SK-N-SH (cell line): ENCODE measurements around the gene HEMGN. TPM values are rescaled to one million over a fixed set of nuclear protein-coding genes. Genes with fewer than 3 reads are reported as not detected.

Experiments
- CTCF ChIA-PET: fragments of 300-600, 350-600 bp; formaldehyde crosslinking; extraction: SDS; loops from one replicate; lab custom pipeline; 2021; lab: Yijun Ruan, JAX
- POLR2A ChIA-PET: fragments of 350-600 bp; sonication (Branson Sonifier 250); formaldehyde crosslinking; extraction: SDS; loops from one replicate; lab custom pipeline; 2020; ENCODE audit warnings: antibody characterized with exemption, inconsistent platforms; lab: Yijun Ruan, JAX
- DNase-seq: peaks from one replicate; pipeline ENCODE4 v3.0.0; 2012
- H2AFZ ChIP-seq: fragments of 200-600 bp; sonication (generic); 2 replicates; pipeline ENCODE4 v1.8.1; 2016; ENCODE audit warnings: antibody characterized with exemption, mild to moderate bottlenecking, low read depth
- H3F3A ChIP-seq: fragments of 200-600 bp; sonication (generic); replicated peaks from 2 replicates; pipeline ENCODE3; 2016; ENCODE audit warnings: antibody characterized with exemption, mild to moderate bottlenecking; ENCODE audit not compliant: insufficient read depth
- H3K27ac ChIP-seq, 2 experiments: fragments of 200-500 bp in 1 of 2; fragments of 200-600 bp in 1 of 2; sonication (Bioruptor generic) in 1 of 2; sonication (generic), shearing (Covaris generic) in 1 of 2; 2 replicates each; pipeline versions ENCODE4 v1.5.1 to v1.6.1; 2014 to 2016; ENCODE audit warnings: low read depth in 2 of 2, inconsistent platforms in 1 of 2, low read length in 1 of 2, mild to moderate bottlenecking in 1 of 2, mixed read lengths in 1 of 2
- H3K27me3 ChIP-seq: fragments of 200-600 bp; sonication (generic), shearing (Covaris generic); 2 replicates; pipeline ENCODE4 v1.6.1; 2016; ENCODE audit warnings: mixed run types; ENCODE audit not compliant: insufficient read depth
- H3K36me3 ChIP-seq, 2 experiments: fragments of 200-500 bp in 1 of 2; fragments of 200-600 bp in 1 of 2; sonication (Bioruptor generic) in 1 of 2; sonication (generic) in 1 of 2; replicated peaks in 1 of 2; 2 replicates each; pipeline versions ENCODE3 to v1.5.1; 2014 to 2016; ENCODE audit warnings: low read length in 1 of 2, mild to moderate bottlenecking in 1 of 2; ENCODE audit not compliant: insufficient read depth in 2 of 2, control insufficient read depth in 1 of 2
- H3K4me1 ChIP-seq, 2 experiments: fragments of 200-500 bp in 1 of 2; fragments of 200-600 bp in 1 of 2; sonication (Bioruptor generic) in 1 of 2; sonication (generic), shearing (Covaris generic) in 1 of 2; 2 replicates each; pipeline versions ENCODE4 v1.5.1 to v1.6.1; 2014 to 2016; ENCODE audit warnings: low read depth in 1 of 2, low read length in 1 of 2, mixed run types in 1 of 2; ENCODE audit not compliant: insufficient read depth in 2 of 2, control insufficient read depth in 1 of 2
- H3K4me2 ChIP-seq: fragments of 200-600 bp; sonication (generic), shearing (Covaris generic); 2 replicates; pipeline ENCODE4 v1.6.1; 2017; ENCODE audit warnings: mixed run types
- H3K4me3 ChIP-seq, 2 experiments: fragments of 200-500 bp in 1 of 2; fragments of 200-600 bp in 1 of 2; sonication (Bioruptor generic) in 1 of 2; sonication (generic), shearing (Covaris generic) in 1 of 2; 2 replicates each; pipeline versions ENCODE4 v1.5.1 to v1.8.1; 2014 to 2016; ENCODE audit warnings: low read depth in 2 of 2, inconsistent platforms in 1 of 2, low read length in 1 of 2, mild to moderate bottlenecking in 1 of 2, mixed read lengths in 1 of 2, moderate library complexity in 1 of 2
- H3K79me2 ChIP-seq: fragments of 200-600 bp; sonication (generic); 2 replicates; pipeline ENCODE4 v1.8.1; 2017; ENCODE audit warnings: mild to moderate bottlenecking; ENCODE audit not compliant: insufficient read depth
- H3K9ac ChIP-seq: fragments of 200-600 bp; sonication (generic); 2 replicates; pipeline ENCODE4 v1.6.1; 2017; ENCODE audit warnings: mixed run types
- H3K9me2 ChIP-seq: fragments of 200-600 bp; sonication (generic); 2 replicates; pipeline ENCODE4 v1.6.1; 2017; ENCODE audit warnings: mixed run types
- H3K9me3 ChIP-seq: fragments of 200-600 bp; sonication (generic); 2 replicates; pipeline ENCODE4 v1.6.1; 2017; ENCODE audit warnings: mixed run types, mild to moderate bottlenecking, moderate library complexity
- H4K20me1 ChIP-seq: fragments of 200-600 bp; sonication (generic); 2 replicates; pipeline ENCODE4 v1.6.1; 2017; ENCODE audit warnings: mild to moderate bottlenecking, mixed run types; ENCODE audit not compliant: insufficient read depth
- CHD2 ChIP-seq: fragments of 150-350 bp; IDR thresholded peaks from 2 replicates; pipeline ENCODE4 v1.6.1; 2018; ENCODE audit warnings: low read length; ENCODE audit not compliant: partially characterized antibody
- ELF1 ChIP-seq: IDR thresholded peaks from 2 replicates; pipeline ENCODE4 v1.4.0; 2012
- FOSL2 ChIP-seq: IDR thresholded peaks from 2 replicates; pipeline ENCODE4 v1.4.0; 2012; ENCODE audit warnings: low read depth, mild to moderate bottlenecking, moderate library complexity, borderline replicate concordance
- FOXM1 ChIP-seq: IDR thresholded peaks from 2 replicates; pipeline ENCODE4 v1.4.0; 2012; ENCODE audit warnings: low read depth, mild to moderate bottlenecking
- GABPA ChIP-seq: IDR thresholded peaks from 2 replicates; pipeline ENCODE4 v1.4.0; 2012; ENCODE audit warnings: low read depth, mild to moderate bottlenecking
- GATA2 ChIP-seq: sonication (generic); formaldehyde crosslinking; IDR thresholded peaks from 2 replicates; pipeline ENCODE4 v1.5.0; 2020; ENCODE audit warnings: mild to moderate bottlenecking, missing genetic modification reagents
- IRF3 ChIP-seq: fragments of 150-350 bp; IDR thresholded peaks from 2 replicates; pipeline ENCODE4 v1.6.1; 2016; ENCODE audit warnings: mild to moderate bottlenecking, low read depth, low read length
- JUND ChIP-seq: IDR thresholded peaks from 2 replicates; pipeline ENCODE4 v1.4.0; 2012
- NFIC ChIP-seq: IDR thresholded peaks from 2 replicates; pipeline ENCODE4 v1.4.0; 2012; ENCODE audit warnings: borderline replicate concordance
- PBX3 ChIP-seq: IDR thresholded peaks from 2 replicates; pipeline ENCODE4; 2012
- RCOR1 ChIP-seq: fragments of 150-350 bp; IDR thresholded peaks from 2 replicates; pipeline ENCODE4 v1.6.1; 2017; ENCODE audit warnings: antibody characterized with exemption, low read length
- REST ChIP-seq: IDR thresholded peaks from 2 replicates; pipeline ENCODE4 v1.6.1; 2012; ENCODE audit warnings: mild to moderate bottlenecking, low read depth, low read length, moderate library complexity
- RXRA ChIP-seq: IDR thresholded peaks from 2 replicates; pipeline ENCODE4 v1.4.0; 2012; ENCODE audit warnings: low read depth, mild to moderate bottlenecking, borderline replicate concordance
- SIN3A ChIP-seq: IDR thresholded peaks from 2 replicates; pipeline ENCODE4 v1.6.1; 2012; ENCODE audit warnings: low read depth, mild to moderate bottlenecking, low read length, moderate library complexity, borderline replicate concordance
- SMC3 ChIP-seq: IDR thresholded peaks from 2 replicates; pipeline ENCODE4 v1.6.1; 2012; ENCODE audit warnings: low read depth, low read length, improper control_type of control experiment
- TAF1 ChIP-seq: IDR thresholded peaks from 2 replicates; pipeline ENCODE4 v1.6.1; 2012; ENCODE audit warnings: low read depth, mild to moderate bottlenecking, low read length, moderate library complexity, borderline replicate concordance
- TCF12 ChIP-seq: IDR thresholded peaks from 2 replicates; pipeline ENCODE4 v1.4.0; 2012
- TEAD4 ChIP-seq: IDR thresholded peaks from 2 replicates; pipeline ENCODE4 v1.4.0; 2012; ENCODE audit warnings: mild to moderate bottlenecking, borderline replicate concordance; ENCODE audit not compliant: insufficient read depth
- USF1 ChIP-seq: IDR thresholded peaks from 2 replicates; pipeline ENCODE4 v1.4.0; 2012; ENCODE audit warnings: low read depth, borderline replicate concordance
- WGBS: methylation state at CpG from one replicate; pipeline ENCODE4 v1.1.6; 2017; ENCODE audit warnings: low lambda C conversion rate; 5-methylcytosine and 5-hydroxymethylcytosine counted together
- polyA plus RNA-seq, 3 experiments: library from polyadenylated mRNA; depleted of rRNA; stranded (reverse); fragments of >200 nt; gene quantifications; 2 replicates each; pipeline ENCODE4 v1.2.3, GENCODE V29; 2012
- TF ChIP-seq, protein P1 (sequence below): fragments of 150-350 bp; IDR thresholded peaks from 2 replicates; pipeline ENCODE4 v1.6.1; 2017; ENCODE audit warnings: antibody characterized with exemption, low read length, low read depth, borderline replicate concordance

Gene HEMGN
- polyA plus RNA-seq, 1 of the 3 experiments (the other 2 are of a cell fraction): not detected

DNA sequence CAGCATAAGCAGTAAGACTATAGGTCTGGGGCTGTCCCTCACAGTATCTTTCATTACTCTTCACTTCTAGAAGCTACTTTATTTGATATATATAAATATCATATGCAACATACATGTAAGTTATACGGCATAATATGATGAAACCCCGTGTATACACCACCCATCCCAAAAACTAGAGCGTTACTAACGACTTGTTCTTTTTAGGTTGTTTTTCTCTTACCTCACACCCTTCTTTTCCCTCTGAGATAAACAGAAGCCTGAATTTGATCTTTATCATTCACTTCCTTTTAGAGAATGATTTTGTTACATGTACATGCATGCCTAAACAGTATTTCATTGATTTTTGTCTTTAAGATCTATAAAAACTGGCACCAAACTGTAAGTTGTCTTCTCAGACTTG lies 19.4 kb downstream of the HEMGN start:
- Histone ChIP-seq H3K9me2 (no peaks in the 10 kb centered on the region), H3K4me3 (no peak overlapping the region), H2AFZ (no peak overlapping the region), H3K4me1 (peaks cover 0 to 3% of the 10 kb centered on the region in 2 experiments; a peak in 3 of 4 replicates), H4K20me1 (no peaks in the 10 kb centered on the region), H3K9ac (no peak overlapping the region), H3K79me2 (peaks cover 7% of the 10 kb centered on the region), H3F3A (peaks cover 15% of the 10 kb centered on the region)
- DNase-seq: no peak
- CTCF ChIA-PET: interaction anchor here (0.6 to 5.6 kb wide), 3 partner anchors 17 to 189 kb away, joined by 3 to 35 read pairs (median 11); no protein-coding TSS in a partner anchor
- 82% methylated on average over 4 of the region's 4 CpGs for WGBS
- TF ChIP-seq TAF1 (no peak), JUND (no peak), NFIC (no peak), PBX3 (no peak), RXRA (no peak), USF1 (no peak), GATA2 (no peak), SMC3 (no peak), FOSL2 (no peak), TCF12 (no peak), ELF1 (no peak), CHD2 (no peak)
- TF ChIP-seq, all 33 proteins: peak for 0
- POLR2A ChIA-PET: no interaction called here
- H3K9me3 ChIP-seq: no peaks in the 10 kb centered on the region
- H3K27me3 ChIP-seq: no peaks in the 10 kb centered on the region
- H3K4me2 ChIP-seq: no peak overlapping the region
- H3K36me3 ChIP-seq: peaks cover 6 to 17% of the 10 kb centered on the region in 2 experiments
- H3K27ac ChIP-seq: no peak overlapping the region

- no peaks in the 10 kb centered on the region for H3K9me2 ChIP-seq
- no peak overlapping the region for H3K9ac ChIP-seq
- H3K27ac ChIP-seq: no peak overlapping the region
- no peaks in the 10 kb centered on the region for H3K9me3 ChIP-seq
- TF ChIP-seq SIN3A (no peak), TEAD4 (no peak), FOXM1 (no peak), RCOR1 (no peak), NFIC (no peak), GATA2 (no peak), IRF3 (no peak), REST (no peak), CHD2 (no peak), TCF12 (no peak), GABPA (no peak)
- TF ChIP-seq, protein P1, sequence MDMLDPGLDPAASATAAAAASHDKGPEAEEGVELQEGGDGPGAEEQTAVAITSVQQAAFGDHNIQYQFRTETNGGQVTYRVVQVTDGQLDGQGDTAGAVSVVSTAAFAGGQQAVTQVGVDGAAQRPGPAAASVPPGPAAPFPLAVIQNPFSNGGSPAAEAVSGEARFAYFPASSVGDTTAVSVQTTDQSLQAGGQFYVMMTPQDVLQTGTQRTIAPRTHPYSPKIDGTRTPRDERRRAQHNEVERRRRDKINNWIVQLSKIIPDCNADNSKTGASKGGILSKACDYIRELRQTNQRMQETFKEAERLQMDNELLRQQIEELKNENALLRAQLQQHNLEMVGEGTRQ: no peak
- ChIA-PET CTCF (interaction anchor here (0.9 to 4.1 kb wide), 3 partner anchors 10 to 14 kb away, joined by 3 to 21 read pairs (median 4); no protein-coding TSS in a partner anchor), POLR2A (no interaction called here)
- peaks cover 6 to 67% of the 10 kb centered on the region in 2 experiments for H3K36me3 ChIP-seq
- H4K20me1 ChIP-seq: no peaks in the 10 kb centered on the region
- no peak for DNase-seq
- no CpG with 5 or more reads among the region's 1 CpG for WGBS
- H3K27me3 ChIP-seq: no peaks in the 10 kb centered on the region
- no peak overlapping the region for H2AFZ ChIP-seq
- H3K79me2 ChIP-seq: no peaks in the 10 kb centered on the region
- no peak overlapping the region for H3K4me2 ChIP-seq
- H3F3A ChIP-seq: no peaks in the 10 kb centered on the region
- no peaks in the 10 kb centered on the region for H3K4me1 ChIP-seq
- H3K4me3 ChIP-seq: no peak overlapping the region
These were observed 26.0 kb downstream of the HEMGN start for GRCh38 chr9:97911970-97912369.
